ENCODE measurements around the gene STAP2.

The STAP2 gene

GRCh38 chr19:4323692-4324091 lies 14.9 kb downstream of the STAP2 start:
- no peak for DNase-seq
- Mint-ChIP-seq H3K9me3 (peaks cover 0 to 10% of the 10 kb centered on the region in 2 donors), H3K27ac (no peak overlapping the region), H3K27me3 (no peaks in the 10 kb centered on the region), H3K36me3 (ENCODE audit: insufficient read depth) (peaks cover 16% of the 10 kb centered on the region), H3K4me3 (no peak overlapping the region), H3K4me1 (ENCODE audit: low read depth in 2 of 2) (peaks cover 17 to 24% of the 10 kb centered on the region in 2 donors)
- ATAC-seq (replicated peaks), result no peak

GRCh38 chr19:4322942-4323665 lies 15.5 kb downstream of the STAP2 start:
- Mint-ChIP-seq H3K4me1 (ENCODE audit: low read depth in 2 of 2) (peaks cover 17 to 18% of the 10 kb centered on the region in 2 donors), H3K27me3 (no peaks in the 10 kb centered on the region), H3K4me3 (no peak overlapping the region), H3K36me3 (ENCODE audit: insufficient read depth) (peaks cover 10% of the 10 kb centered on the region), H3K27ac (peak overlapping the region in 1 of 2 donors; percentile 66), H3K9me3 (peaks cover 0 to 10% of the 10 kb centered on the region in 2 donors)
- DNase-seq, result no peak
- no peak for ATAC-seq (replicated peaks)

GRCh38 chr19:4320419-4320818 lies 18.2 kb downstream of the STAP2 start:
- H3K27me3 Mint-ChIP-seq, result no peaks in the 10 kb centered on the region
- peaks cover 4% of the 10 kb centered on the region for H3K36me3 Mint-ChIP-seq (ENCODE audit: insufficient read depth)
- no peak for DNase-seq
- no peak for ATAC-seq (replicated peaks)
- H3K27ac Mint-ChIP-seq, result peak overlapping the region in 1 of 2 donors; percentile 52
- H3K4me3 Mint-ChIP-seq, result no peak overlapping the region
- H3K9me3 Mint-ChIP-seq, result peaks cover 0 to 10% of the 10 kb centered on the region in 2 donors
- H3K4me1 Mint-ChIP-seq (ENCODE audit: low read depth in 2 of 2), result peaks cover 0 to 7% of the 10 kb centered on the region in 2 donors

GRCh38 chr19:4319067-4319718 lies 19.4 kb downstream of the STAP2 start:
- no peak overlapping the region for H3K4me3 Mint-ChIP-seq
- H3K27ac Mint-ChIP-seq, result no peak overlapping the region
- no peaks in the 10 kb centered on the region for H3K27me3 Mint-ChIP-seq
- DNase-seq (no peak), ATAC-seq (replicated peaks) (no peak)
- H3K9me3 Mint-ChIP-seq, result peaks cover 0 to 10% of the 10 kb centered on the region in 2 donors
- peaks cover 4% of the 10 kb centered on the region for H3K36me3 Mint-ChIP-seq (ENCODE audit: insufficient read depth)
- H3K4me1 Mint-ChIP-seq (ENCODE audit: low read depth in 2 of 2), result peaks cover 0 to 7% of the 10 kb centered on the region in 2 donors

GRCh38 chr19:4318460-4318859 lies 20.2 kb downstream of the STAP2 start:
- Mint-ChIP-seq H3K27me3 (no peaks in the 10 kb centered on the region), H3K27ac (no peak overlapping the region), H3K36me3 (ENCODE audit: insufficient read depth) (peaks cover 4% of the 10 kb centered on the region), H3K4me3 (no peak overlapping the region), H3K9me3 (peaks cover 0 to 10% of the 10 kb centered on the region in 2 donors), H3K4me1 (ENCODE audit: low read depth in 2 of 2) (peaks cover 0 to 7% of the 10 kb centered on the region in 2 donors)
- ATAC-seq (replicated peaks), result no peak
- DNase-seq, result no peak

GRCh38 chr19:4316956-4317355 lies 21.7 kb downstream of the STAP2 start:
- H3K4me1 Mint-ChIP-seq (ENCODE audit: low read depth in 2 of 2), result peaks cover 0 to 7% of the 10 kb centered on the region in 2 donors
- no peaks in the 10 kb centered on the region for H3K27me3 Mint-ChIP-seq
- ATAC-seq (replicated peaks) (no peak), DNase-seq (no peak)
- H3K36me3 Mint-ChIP-seq (ENCODE audit: insufficient read depth), result peaks cover 4% of the 10 kb centered on the region
- H3K9me3 Mint-ChIP-seq, result peaks cover 0 to 10% of the 10 kb centered on the region in 2 donors
- no peak overlapping the region for H3K27ac Mint-ChIP-seq
- H3K4me3 Mint-ChIP-seq, result no peak overlapping the region

GRCh38 chr19:4313847-4314490 lies 24.7 kb downstream of the STAP2 start:
- Mint-ChIP-seq H3K27me3 (no peaks in the 10 kb centered on the region), H3K9me3 (peaks cover 0 to 2% of the 10 kb centered on the region in 2 donors), H3K27ac (no peak overlapping the region), H3K4me1 (ENCODE audit: low read depth in 2 of 2) (peaks cover 0 to under 1% of the 10 kb centered on the region in 2 donors), H3K36me3 (ENCODE audit: insufficient read depth) (peaks cover 7% of the 10 kb centered on the region), H3K4me3 (no peak overlapping the region)
- ATAC-seq (replicated peaks) (no peak), DNase-seq (no peak)

GRCh38 chr19:4310247-4311121 lies 28.1 kb downstream of the STAP2 start:
- DNase-seq (no peak), ATAC-seq (replicated peaks) (no peak)
- Mint-ChIP-seq H3K36me3 (ENCODE audit: insufficient read depth) (peaks cover 3% of the 10 kb centered on the region), H3K27me3 (peaks cover 0 to 7% of the 10 kb centered on the region in 2 donors), H3K27ac (no peak overlapping the region), H3K4me3 (no peak overlapping the region), H3K9me3 (no peaks in the 10 kb centered on the region), H3K4me1 (ENCODE audit: low read depth in 2 of 2) (peaks cover 0 to under 1% of the 10 kb centered on the region in 2 donors)

GRCh38 chr19:4305659-4306058 lies 33.0 kb downstream of the STAP2 start:
- Mint-ChIP-seq H3K9me3 (no peaks in the 10 kb centered on the region), H3K4me3 (peak overlapping the region; percentile 62 to 75), H3K27ac (no peak overlapping the region), H3K27me3 (peaks cover 0 to 23% of the 10 kb centered on the region in 2 donors), H3K4me1 (ENCODE audit: low read depth in 2 of 2) (peaks cover 11 to 24% of the 10 kb centered on the region in 2 donors), H3K36me3 (ENCODE audit: insufficient read depth) (peaks cover 7% of the 10 kb centered on the region)
- no peak for ATAC-seq (replicated peaks)
- DNase-seq, result no peak

GRCh38 chr19:4305257-4305612 lies 33.4 kb downstream of the STAP2 start:
- H3K27ac Mint-ChIP-seq, result no peak overlapping the region
- peaks cover 11 to 27% of the 10 kb centered on the region in 2 donors for H3K4me1 Mint-ChIP-seq (ENCODE audit: low read depth in 2 of 2)
- H3K27me3 Mint-ChIP-seq, result peaks cover 0 to 23% of the 10 kb centered on the region in 2 donors

GRCh38 chr19:4304538-4305256 lies 33.9 kb downstream of the STAP2 start, which contains the start of gene FSD1:
FSD1 (plus strand) TSS chr19:4304598; CDS start chr19:4304747, 149 bp downstream.
- peaks cover 11 to 27% of the 10 kb centered on the region in 2 donors for H3K4me1 Mint-ChIP-seq (ENCODE audit: low read depth in 2 of 2)
- H3K27ac Mint-ChIP-seq, result peak within 1 kb of the TSS in 1 of 2 donors; percentile 66
- ATAC-seq (replicated peaks), result peak; percentile 65
- no peaks in the 10 kb centered on the region for H3K9me3 Mint-ChIP-seq
- peaks cover 0 to 23% of the 10 kb centered on the region in 2 donors for H3K27me3 Mint-ChIP-seq
- peak; percentile 40 to 63 (median 50) for DNase-seq
- H3K4me3 Mint-ChIP-seq, result peak within 1 kb of the TSS; percentile 62 to 80
- H3K36me3 Mint-ChIP-seq (ENCODE audit: insufficient read depth), result peaks cover 7% of the 10 kb centered on the region

More at GRCh38 chr19:4305257-4305612, 33.4 kb downstream of the STAP2 start:
- Mint-ChIP-seq H3K9me3 (no peaks in the 10 kb centered on the region), H3K36me3 (ENCODE audit: insufficient read depth) (peaks cover 7% of the 10 kb centered on the region), H3K4me3 (peak overlapping the region; percentile 62 to 75)
- ATAC-seq (replicated peaks) (no peak), DNase-seq (no peak)

- Mint-ChIP-seq H3K27ac (peak overlapping the region in 1 of 2 donors; percentile 66), H3K9me3 (no peaks in the 10 kb centered on the region), H3K36me3 (ENCODE audit: insufficient read depth) (peaks cover 7% of the 10 kb centered on the region), H3K27me3 (peaks cover 0 to 23% of the 10 kb centered on the region in 2 donors), H3K4me1 (ENCODE audit: low read depth in 2 of 2) (peaks cover 11 to 29% of the 10 kb centered on the region in 2 donors), H3K4me3 (peak overlapping the region; percentile 57 to 80)
- peak in 1 of 3 experiments; percentile 15 for DNase-seq
- peak; percentile 75 for ATAC-seq (replicated peaks)
Measured at GRCh38 chr19:4303819-4304537, 34.6 kb downstream of the STAP2 start.
